NT2/D1 (cell line): ENCODE measurements around the gene ADCY9.

Experiments
- DNase-seq: peaks from one replicate; pipeline ENCODE4 v3.0.0-alpha.2; 2011; ENCODE audit warnings: low read depth, low spot score
- H3K27me3 ChIP-seq: 2 replicates; pipeline ENCODE4 v1.6.0; 2011; ENCODE audit warnings: mild to moderate bottlenecking; ENCODE audit not compliant: insufficient read length, insufficient read depth
- H3K36me3 ChIP-seq: 2 replicates; pipeline ENCODE4 v1.6.1; 2011; ENCODE audit warnings: mild to moderate bottlenecking, low read length, mixed read lengths; ENCODE audit not compliant: insufficient read depth, insufficient read length
- H3K4me1 ChIP-seq: 2 replicates; pipeline ENCODE4 v1.5.1; 2011; ENCODE audit not compliant: insufficient read depth, insufficient read length
- H3K4me3 ChIP-seq: 2 replicates; pipeline ENCODE4 v1.5.1; 2011; ENCODE audit warnings: low read depth; ENCODE audit not compliant: insufficient read length
- H3K9ac ChIP-seq: 2 replicates; pipeline ENCODE4 v1.6.0; 2011; ENCODE audit warnings: low read depth; ENCODE audit not compliant: insufficient read length
- H3K9me3 ChIP-seq: 2 replicates; pipeline ENCODE4 v1.5.1; 2011; ENCODE audit warnings: mild to moderate bottlenecking, low read length; ENCODE audit not compliant: insufficient read depth
- SUZ12 ChIP-seq: IDR thresholded peaks from 2 replicates; pipeline ENCODE4 v1.6.1; 2011; ENCODE audit not compliant: insufficient read length, insufficient read depth; ENCODE audit errors: extremely low read depth
- YY1 ChIP-seq: IDR thresholded peaks from 2 replicates; pipeline ENCODE4 v1.6.1; 2011; ENCODE audit not compliant: insufficient read length, insufficient read depth
- ZNF274 ChIP-seq: IDR thresholded peaks from 2 replicates; pipeline ENCODE4 v1.6.1; 2011; ENCODE audit warnings: mild to moderate bottlenecking, low read depth, low read length

The ADCY9 gene

GRCh38 chr16:4021070-4021779 is 95.0 kb downstream of the ADCY9 start:
- Histone ChIP-seq H3K4me3 (no peak overlapping the region), H3K9me3 (no peaks in the 10 kb centered on the region), H3K9ac (no peak overlapping the region), H3K27me3 (no peaks in the 10 kb centered on the region), H3K4me1 (peaks cover 6% of the 10 kb centered on the region), H3K36me3 (no peaks in the 10 kb centered on the region)
- no peak for DNase-seq
- TF ChIP-seq SUZ12: no peak
- TF ChIP-seq ZNF274: no peak
- TF ChIP-seq YY1: no peak

- Histone ChIP-seq H3K36me3 (no peaks in the 10 kb centered on the region), H3K9ac (no peak overlapping the region), H3K9me3 (no peaks in the 10 kb centered on the region), H3K4me1 (peaks cover 6% of the 10 kb centered on the region), H3K27me3 (no peaks in the 10 kb centered on the region), H3K4me3 (no peak overlapping the region)
- TF ChIP-seq ZNF274 (no peak), YY1 (no peak), SUZ12 (no peak)
- no peak for DNase-seq
These were observed 96.9 kb downstream of the ADCY9 start for GRCh38 chr16:4019371-4019791.

GRCh38 chr16:4018391-4018790 is 97.9 kb downstream of the ADCY9 start:
- Histone ChIP-seq H3K9ac (no peak overlapping the region), H3K36me3 (no peaks in the 10 kb centered on the region), H3K4me3 (no peak overlapping the region), H3K27me3 (no peaks in the 10 kb centered on the region), H3K4me1 (peaks cover 6% of the 10 kb centered on the region), H3K9me3 (no peaks in the 10 kb centered on the region)
- no peak for TF ChIP-seq SUZ12
- TF ChIP-seq YY1: no peak
- no peak for TF ChIP-seq ZNF274
- DNase-seq: no peak

GRCh38 chr16:4017807-4018206 is 98.4 kb downstream of the ADCY9 start:
- H3K36me3 ChIP-seq: no peaks in the 10 kb centered on the region
- no peak overlapping the region for H3K4me3 ChIP-seq
- H3K9me3 ChIP-seq: no peaks in the 10 kb centered on the region
- H3K27me3 ChIP-seq: no peaks in the 10 kb centered on the region
- no peak for DNase-seq
- no peak overlapping the region for H3K9ac ChIP-seq
- peaks cover 6% of the 10 kb centered on the region for H3K4me1 ChIP-seq
- no peak for TF ChIP-seq SUZ12
- no peak for TF ChIP-seq YY1
- no peak for TF ChIP-seq ZNF274

- H3K4me3 ChIP-seq: no peak overlapping the region
- DNase-seq: no peak
- no peaks in the 10 kb centered on the region for H3K36me3 ChIP-seq
- peaks cover 6% of the 10 kb centered on the region for H3K4me1 ChIP-seq
- H3K9me3 ChIP-seq: no peaks in the 10 kb centered on the region
- H3K9ac ChIP-seq: no peak overlapping the region
- TF ChIP-seq SUZ12: no peak
- TF ChIP-seq YY1: no peak
- no peak for TF ChIP-seq ZNF274
- H3K27me3 ChIP-seq: no peaks in the 10 kb centered on the region
These were observed 99.6 kb downstream of the ADCY9 start for GRCh38 chr16:4016658-4017057.

GRCh38 chr16:4016005-4016352 is 100.3 kb downstream of the ADCY9 start:
- H3K36me3 ChIP-seq: no peaks in the 10 kb centered on the region
- H3K4me3 ChIP-seq: no peak overlapping the region
- H3K9ac ChIP-seq: no peak overlapping the region
- H3K4me1 ChIP-seq: peaks cover 6% of the 10 kb centered on the region
- no peak for DNase-seq
- H3K9me3 ChIP-seq: no peaks in the 10 kb centered on the region
- no peak for TF ChIP-seq ZNF274
- no peak for TF ChIP-seq YY1
- no peak for TF ChIP-seq SUZ12
- H3K27me3 ChIP-seq: no peaks in the 10 kb centered on the region

- Histone ChIP-seq H3K36me3 (no peaks in the 10 kb centered on the region), H3K27me3 (no peaks in the 10 kb centered on the region), H3K4me3 (no peak overlapping the region), H3K9ac (no peak overlapping the region), H3K9me3 (no peaks in the 10 kb centered on the region), H3K4me1 (peaks cover 10% of the 10 kb centered on the region)
- no peak for TF ChIP-seq ZNF274
- no peak for DNase-seq
These were observed 100.8 kb downstream of the ADCY9 start for GRCh38 chr16:4015275-4016004.
